RKO (cell line): ENCODE measurements around the gene PRKD2.
A peak's percentile ranks its signal among the peaks of the same experiment; 100 is the strongest.
"Not testable (repeated sequence)": the region's sequence is repeated elsewhere in the genome, so short reads cannot be mapped to it uniquely, and the experiment has no call there.

Experiments
- DNase-seq: peaks from one replicate; pipeline ENCODE4 v3.0.0-alpha.2; 2016; ENCODE audit warnings: low spot score

The PRKD2 gene

DNA sequence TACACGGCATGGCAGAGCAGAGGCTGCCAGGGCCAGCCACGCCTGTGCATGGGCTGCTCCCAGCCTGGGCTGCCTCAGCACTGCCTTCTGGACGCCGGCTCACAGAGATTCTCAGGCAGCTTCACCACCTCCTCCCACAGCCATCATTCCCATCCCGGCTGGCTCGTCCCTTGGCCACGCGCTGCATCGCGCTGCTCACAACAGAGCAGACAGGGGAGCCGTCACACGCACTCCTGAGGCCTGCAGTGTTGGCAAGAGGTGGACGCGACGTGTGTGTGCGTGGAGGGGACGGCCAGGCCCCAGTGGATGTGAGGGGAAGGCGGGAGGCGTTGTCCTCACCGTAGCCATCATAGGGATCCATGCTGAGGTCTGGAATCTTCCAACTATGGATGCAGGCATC lies 7.6 kb upstream of the PRKD2 start:
- DNase-seq: no peak

DNA sequence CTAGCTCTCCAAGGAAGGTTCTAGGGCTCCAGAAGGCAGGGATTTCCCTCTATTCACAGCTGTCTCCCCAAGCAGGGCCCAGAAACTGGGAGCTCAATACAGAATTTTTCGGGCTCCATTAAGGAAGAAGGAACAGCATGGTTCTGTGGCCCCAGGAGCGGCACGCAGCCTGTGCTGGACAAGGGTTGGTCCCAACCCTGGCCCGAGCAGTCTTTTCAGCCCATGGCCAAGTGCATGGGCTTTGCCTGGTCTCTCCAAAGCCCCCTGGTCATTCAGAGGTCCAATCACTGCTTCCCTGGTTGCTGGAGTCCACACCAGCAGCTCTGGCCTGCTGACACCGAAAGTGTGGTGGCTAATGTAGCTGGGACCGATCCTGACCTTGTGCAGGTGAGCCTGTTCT lies 6.6 kb upstream of the PRKD2 start:
- DNase-seq: no peak

DNA sequence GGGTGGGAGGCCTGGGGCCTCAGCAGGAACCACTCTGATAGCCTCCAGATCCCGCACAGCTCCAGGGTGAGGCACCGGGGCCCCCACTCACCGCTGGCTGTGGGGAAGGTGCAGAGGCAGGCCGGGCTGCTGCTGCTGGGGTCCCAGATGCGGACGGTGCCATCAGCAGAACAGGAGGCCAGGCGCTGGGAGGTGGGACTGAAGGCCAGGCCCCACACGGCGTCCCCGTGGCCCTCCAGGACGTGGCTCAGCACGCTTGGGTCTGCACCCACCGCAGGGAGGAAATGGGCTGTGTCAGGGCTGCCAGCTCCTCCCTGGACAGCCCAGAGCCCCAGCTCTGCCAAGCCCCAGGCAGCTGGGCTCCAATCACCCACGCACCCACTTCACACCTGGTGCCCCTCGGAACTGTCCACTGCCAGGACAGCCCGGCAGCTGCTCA lies 6.1 kb upstream of the PRKD2 start:
- no peak for DNase-seq

DNA sequence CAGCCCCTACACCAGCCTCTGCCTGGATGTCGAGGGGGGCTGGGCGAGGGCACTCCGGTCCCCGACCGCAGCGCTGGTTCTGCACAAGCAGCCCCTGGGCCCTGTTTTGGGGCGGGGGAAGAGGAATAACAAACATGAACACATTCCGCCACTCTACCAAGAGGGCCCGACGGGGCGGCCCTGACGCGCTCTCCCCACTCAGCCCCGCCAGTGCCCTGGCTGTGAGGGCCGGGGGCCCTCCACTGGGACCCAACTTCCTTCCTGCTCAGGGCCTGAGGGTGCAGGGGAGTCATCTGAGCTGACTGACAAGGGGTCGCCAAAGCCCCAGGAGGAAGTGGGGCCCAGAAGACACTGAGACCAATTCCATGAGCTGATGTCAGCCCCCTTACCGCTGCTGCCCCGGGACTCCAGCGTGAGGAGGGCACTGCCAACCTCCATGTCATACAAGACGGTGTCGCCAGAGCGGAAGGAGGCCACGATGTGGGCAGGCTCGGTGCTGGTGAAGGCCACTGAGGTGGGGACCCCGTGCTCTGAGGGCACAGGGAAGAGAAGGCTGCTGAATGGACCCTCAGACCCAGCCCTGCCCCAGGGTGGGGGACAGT lies 5.6 kb upstream of the PRKD2 start:
- DNase-seq: no peak

DNA sequence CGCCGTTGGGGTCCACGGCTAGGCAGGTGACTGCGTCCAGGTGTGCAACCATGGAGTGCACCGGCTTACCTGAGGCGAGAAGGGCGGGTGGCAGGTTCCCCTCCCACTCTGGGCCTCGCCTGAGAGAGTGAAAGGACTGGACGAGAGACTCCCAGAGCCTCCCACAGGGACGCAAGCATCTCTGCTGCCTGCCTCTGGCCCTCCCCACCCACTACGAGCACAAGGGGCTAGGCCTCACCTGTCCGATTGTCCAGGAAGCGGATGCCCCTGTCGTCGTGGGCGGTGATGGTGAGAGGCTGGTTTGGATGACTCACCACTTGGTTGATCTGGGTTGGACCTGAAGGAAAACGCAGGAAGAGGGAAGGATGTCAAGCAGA lies 5.1 kb upstream of the PRKD2 start:
- DNase-seq: no peak

DNA sequence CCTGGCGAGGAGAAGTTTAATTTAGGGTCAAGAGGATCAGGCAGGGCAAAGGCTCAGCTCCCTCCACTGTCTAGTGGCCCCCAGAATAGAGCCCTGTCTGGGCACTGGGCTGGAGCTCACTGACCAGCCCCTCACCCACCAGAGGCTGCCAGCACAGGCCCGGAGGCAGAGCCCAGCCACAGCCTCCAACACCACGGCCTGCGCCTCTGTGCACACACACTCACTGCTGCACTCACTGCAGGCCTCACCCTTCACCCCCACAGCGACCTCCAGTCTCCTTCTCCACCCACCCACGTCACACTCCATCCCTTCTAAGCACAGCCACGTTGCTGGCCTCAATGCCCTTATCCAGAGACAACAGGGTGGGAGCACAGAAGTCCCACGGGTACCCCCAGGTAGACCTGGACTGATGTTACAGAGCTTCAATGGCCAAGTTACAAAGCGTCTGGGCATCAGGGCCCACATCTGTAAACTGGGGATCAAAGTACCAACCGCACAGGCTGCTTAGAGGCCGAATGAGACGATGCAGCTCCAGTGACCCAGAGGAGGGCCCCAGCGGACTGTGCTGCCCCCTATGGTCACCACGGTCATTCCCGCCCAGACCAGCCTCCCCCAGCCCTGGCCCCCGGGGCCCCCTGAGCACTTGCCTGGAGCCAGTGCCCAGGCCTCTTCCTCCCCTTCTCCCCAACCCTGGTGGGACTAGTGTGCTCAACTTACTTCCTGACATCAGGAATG lies 4.5 kb upstream of the PRKD2 start:
- DNase-seq: no peak

DNA sequence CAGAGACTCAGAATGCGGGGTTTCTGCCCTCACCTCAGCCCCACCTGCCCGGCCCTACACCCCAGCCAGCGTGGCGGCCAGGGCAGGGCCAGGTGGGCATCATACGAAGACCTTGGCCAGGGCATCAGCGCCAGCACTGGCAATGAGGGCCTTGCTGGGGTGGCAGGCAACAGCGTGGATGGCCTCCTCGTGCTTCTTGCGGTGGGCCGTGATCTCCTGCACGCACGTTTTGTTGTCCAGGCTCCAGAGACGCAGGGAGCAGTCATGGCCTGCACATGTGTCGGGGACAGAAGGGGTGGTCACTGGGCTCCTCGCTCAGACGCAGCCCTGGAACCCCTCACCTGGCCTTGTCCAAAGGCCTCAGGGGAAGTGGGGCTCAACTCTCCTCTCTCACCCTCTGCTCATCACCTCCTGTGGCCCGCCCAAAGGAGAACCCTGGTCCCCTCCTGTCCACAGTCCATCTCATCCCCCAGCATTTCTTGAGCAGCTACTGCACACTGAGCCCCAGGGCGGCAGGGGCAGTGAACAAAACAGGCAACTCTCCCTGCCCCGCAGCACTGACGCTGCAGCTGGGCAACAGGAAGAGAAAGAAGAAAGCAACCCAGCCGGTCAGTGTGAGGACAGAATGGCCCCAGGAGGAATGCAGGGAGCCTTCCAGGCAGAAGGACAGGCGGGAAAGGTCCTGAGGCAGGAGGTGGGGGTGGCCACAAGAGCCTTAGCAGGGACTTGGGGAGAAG lies 3.8 kb upstream of the PRKD2 start:
- no peak for DNase-seq

DNA sequence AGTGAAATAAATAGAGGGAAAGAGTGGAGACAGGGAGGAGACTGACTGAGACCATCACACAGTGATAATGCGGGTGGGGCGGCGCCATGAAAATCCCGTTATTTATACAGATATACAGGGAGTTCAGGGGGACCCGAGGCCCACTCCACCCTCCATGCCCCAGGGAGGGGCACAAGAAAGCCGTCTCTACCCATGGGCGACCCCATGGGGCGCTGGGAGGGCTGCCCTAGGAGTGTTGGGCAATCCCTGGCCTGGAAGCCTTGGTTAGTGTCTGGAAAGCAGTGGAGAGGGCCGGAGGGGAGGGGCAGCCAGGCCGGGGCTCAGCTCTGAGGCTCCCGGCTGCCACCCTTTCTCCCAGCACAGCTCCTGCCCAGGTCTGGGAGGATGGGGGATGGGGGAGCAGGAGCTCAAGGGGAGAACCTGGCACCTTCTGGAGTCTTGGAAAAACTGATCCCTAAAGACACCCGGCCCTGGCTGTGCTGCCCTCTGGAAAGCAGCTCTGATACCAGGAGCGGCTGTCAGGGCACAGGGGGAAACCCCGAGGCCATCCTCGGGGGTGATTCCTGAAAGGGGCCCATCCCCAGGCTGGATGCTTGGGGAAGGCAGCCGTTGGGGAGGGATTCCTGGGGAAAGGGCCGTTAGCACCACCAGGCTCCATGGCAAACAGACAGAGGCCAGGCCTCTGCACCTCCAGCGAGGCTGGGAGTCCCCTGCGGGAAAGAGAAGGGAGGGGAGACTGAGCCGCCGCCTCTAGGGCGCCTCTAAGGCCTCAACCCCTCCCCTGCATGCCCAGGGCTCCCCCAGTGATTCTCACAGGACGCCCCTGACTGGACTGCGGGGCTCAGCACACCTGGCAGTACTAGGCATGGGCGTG lies 3.0 kb upstream of the PRKD2 start:
- DNase-seq: no peak

DNA sequence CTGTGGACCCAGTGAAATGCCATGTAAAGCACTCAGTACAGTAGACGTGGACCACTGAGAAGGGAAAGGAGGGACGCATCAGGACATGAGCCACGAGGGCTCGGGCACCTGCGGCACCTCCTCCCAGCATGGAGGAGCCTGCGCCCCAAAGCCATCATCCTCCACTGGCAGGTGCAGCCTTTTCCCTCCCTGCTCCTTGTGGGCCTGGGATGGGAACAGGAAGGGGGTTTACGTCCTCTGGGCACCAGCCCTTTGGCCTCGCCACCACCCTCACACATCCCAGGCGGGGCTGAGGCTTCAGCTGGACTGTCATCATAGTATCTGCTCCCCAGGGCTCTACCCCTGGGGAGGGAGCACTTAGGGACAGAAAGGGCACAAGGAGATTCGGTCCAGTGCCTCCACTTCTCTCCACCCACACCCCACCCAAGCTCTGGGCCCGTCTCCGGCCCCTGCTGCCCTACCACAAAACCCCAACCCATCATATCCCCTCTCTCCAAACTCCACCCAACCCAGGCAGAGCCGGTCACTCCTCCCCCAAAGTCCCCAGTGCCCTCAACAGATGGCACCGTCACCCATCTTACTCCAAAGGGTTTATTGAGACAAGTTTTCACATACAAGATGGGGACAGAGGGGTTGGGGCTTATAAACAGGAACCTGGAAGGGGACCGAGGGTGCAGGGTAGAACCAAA lies 2.2 kb upstream of the PRKD2 start:
- no peak for DNase-seq

DNA sequence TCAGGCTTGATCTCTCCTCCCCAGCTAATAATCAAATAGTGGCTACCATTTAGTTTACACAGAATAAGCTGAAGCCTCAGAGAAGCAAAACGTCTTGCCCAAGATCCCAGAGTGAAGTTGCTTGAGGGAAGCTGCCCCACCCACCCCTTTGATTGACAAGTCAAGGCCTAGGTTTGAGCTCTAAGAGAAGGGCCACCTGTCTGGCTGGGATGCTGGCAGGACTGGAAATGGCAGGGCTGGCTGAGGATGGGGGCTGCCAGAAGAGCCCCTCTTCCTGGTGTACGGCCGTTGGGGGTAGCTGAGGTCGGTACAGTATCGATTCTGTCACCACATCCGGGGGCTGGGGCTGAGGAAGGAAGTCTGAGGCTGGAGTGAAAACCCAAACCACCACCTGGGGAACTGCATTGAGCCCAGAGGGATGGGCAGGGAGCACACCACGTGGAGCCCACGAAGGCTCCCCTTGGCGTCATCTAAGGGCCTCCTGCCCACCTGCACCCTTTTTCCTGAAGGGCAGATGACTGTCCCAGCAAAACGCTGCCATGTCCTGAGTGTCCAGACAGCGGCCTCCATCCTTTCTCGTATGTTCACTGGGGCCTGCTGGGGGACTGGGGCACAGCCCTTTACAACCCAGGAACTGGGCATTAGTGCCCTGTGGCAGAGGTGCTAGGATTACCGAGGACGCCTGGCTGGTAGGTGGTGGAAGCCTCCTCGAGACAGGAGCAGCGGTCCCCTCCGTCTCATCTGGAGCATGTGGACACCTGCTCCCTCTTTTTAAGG lies 1.4 kb upstream of the PRKD2 start:
- DNase-seq: peak; percentile 63

DNA sequence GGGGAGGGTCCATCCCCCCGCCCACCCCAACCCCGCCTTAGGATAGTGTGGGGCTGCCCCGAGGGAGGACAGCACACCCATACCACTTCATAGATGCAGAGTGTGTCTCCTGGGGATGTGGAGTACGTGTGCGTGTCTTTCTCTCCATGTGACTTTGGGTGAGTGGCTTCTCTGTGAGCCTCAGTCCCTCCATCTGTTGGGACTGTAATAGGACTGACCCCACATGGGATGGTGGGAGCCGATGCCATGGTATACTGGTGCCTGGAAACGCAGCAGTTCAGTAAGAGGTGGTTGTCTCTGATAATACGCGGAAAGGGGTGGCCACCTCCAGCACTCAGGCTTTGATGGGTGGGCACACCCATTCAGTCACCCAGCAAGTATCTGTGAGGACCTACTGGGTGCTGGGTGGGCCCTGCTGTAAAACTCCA lies 816 bp upstream of the PRKD2 start:
- no peak for DNase-seq

DNA sequence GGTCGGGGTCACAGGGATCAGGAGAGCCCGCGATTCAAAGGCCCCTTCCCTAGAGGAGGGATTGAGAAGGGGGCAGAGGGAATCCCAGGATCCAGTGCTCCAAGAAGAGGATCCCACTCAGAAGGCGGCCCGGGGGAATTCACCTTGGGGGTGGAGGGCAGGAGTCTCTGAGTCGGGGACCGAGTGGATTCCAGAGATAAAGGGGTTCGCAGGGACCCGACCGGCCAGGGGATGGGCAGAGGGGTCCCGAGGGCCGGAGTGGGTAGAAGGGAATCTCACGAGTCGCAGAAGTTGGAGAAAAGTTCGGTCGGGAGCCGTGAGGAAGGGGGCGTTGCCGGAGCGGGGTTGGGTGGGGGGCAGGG lies 261 bp downstream of the PRKD2 start:
- DNase-seq: no peak

DNA sequence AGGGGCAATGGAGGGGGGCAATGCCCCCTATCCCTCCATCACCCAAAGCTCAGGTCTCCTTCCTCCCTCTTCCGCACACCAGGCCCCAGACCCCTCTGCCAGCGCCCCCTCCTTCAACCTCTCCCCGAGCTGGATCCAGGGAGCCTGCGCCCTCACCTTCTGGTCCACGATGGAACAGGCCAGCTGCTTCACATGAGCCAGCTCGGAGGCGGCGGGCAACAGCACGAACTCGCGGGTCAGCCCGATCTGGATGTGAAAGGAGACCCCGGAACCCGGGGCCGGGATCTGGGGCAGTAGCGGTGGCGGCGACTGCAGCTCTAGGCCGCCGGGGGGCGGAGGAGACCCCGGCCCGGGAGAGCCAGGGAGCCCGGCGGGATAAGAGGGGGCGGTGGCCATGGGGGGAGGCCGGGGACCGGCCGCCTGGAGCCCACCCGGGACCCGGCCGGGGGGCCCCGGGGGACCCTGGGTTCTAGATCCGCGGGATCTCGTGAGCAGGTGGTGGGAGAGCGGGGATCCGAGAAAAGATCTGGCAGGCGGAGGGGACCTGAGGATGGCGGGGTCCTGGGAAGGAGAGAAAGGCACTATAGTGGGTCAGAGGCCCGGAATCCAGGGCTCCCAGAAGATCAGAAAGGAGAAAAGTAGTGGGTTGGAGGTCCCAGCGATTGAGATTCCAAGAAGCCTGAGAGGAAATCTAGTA lies 791 bp downstream of the PRKD2 start:
- peak; percentile 40 for DNase-seq

DNA sequence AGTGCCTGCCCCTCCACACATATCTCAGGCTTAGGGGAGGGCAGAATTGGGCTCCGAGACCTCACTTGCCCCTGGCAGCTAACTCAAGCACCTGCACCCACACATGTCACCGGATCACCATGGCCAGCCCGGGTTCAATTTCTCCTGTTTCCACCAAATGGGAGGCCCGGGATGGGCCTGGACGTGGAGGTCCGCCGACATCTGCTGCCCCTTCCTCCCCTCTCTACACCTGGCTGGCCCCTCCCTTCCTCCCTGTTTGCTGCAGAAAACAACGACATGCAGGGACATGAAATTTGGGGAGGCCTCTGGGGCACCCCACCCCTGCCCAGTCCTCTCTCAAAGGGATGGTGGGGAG lies 1.3 kb downstream of the PRKD2 start:
- no peak for DNase-seq

DNA sequence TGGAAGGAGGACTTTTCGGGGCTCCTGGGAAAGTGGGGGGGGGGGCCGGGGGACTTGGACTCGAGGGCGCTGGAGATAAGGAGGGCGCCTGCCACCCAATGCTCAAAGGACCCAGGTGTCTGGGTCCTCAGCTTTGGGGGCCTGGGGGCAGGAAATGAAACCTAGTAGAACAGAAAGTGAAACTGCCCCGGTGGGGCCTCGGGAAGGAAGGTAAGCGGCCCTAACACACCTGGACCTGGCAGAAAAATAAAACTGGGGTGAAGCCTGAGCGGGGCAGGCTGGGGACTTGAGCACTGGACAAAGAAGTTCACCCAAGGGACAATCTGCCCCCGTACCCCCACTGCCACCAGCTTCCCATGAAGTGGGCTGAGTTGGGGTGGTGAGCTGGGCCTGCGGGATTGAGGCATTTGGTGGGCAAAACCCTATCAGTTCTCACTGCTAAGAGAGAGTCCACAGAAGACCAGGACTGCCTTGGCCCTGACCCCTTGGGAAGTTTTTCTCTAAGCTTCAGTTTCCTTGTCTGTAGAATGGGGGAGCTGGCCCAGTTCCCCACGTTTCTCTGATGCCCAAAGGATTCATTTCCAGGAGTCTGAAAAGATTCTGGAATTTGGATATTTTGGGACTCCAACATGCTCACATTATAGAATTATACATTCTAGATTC lies 2.3 kb downstream of the PRKD2 start:
- peak; percentile 25 for DNase-seq

DNA sequence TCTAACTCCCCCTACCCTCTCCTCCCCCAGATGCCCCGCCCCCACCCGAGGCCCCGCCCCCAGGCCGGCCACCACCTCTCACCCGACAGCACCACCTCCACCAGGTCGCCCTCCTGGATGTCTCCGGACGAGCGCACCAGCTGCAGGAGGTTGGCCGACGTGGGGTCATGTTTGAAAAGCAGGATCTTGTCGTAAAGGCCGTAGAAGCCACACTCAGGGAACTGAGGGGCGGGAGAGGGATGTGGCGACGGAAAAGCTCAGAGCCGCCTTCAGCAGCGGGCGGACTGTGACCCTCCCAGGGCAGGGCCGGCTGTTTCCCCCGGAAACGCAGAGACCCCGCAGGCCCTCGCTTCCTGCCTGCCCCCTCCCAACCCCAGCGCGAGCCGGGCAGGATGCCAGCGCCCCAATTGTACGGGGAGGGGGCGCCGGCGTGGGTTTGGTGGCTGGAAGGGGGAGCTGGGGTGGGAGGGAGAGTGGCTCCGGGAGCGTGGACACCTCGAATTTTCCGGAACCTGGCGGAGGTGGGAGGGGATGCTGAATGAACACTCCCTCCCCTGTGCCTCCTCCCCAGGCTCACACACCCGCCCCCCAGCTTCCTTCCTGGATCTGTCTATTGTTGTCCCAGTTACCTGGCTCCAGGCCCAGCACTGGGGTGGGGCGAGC lies 3.0 kb downstream of the PRKD2 start:
- peak; percentile 74 for DNase-seq

DNA sequence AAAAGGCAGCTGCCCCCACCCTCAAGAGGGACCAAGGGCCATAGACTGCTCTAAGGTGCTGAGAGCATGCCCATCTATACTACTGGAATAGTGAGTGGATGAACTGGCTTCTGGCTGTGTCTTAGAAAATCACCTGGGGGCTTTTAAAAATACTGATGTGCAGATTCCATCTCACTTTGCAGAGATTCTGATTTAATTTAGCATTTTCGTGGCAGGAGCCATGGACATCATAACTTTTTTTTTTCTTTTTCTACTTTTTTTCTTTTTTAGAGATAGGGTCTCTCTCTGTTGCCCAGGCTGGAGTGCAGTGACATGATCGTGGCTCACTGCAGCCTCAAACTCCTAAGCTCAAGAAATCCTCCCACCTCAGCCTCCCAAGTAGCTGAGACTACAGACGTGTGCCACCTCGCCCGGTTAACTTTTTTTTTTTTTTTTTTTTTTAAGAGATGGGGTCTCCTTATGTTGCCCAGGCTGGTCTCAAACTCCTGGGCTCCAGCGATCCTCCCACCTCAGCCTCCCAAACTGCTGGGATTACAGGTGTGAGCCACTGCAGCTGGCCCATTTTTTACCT lies 4.1 kb downstream of the PRKD2 start:
- DNase-seq: not testable (repeated sequence)

DNA sequence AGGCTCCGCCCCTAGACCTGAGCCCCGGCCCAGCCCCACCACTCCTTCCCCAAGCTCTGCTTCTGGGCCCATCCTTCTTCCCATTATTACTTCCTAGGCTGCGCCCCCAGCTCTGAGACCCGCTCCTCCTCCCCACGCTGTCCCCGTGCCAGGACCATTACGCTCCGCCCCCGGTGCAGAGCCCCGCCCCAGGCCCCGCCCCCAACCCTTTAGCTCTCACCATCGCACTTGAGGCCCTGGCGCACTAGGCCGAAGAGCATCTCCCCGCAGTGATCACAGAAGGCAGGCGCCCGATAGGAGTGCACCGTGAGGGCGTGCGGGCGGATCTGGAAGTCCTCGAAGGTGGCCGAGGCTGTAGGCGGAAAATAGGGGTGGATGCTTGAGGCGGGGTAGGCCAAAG lies 6.2 kb downstream of the PRKD2 start:
- no peak for DNase-seq
